Astrocyte of the hippocampus (primary cell): ENCODE results near the gene LFNG.

Experiments used
- DNase-seq: peaks from one replicate; pipeline ENCODE4 v3.0.0; 2011; ENCODE audit warnings: low read depth, low spot score

Gene LFNG

GRCh38 chr7:2503056-2503941, 16.3 kb upstream of the LFNG start:
- DNase-seq, result no peak

GRCh38 chr7:2504128-2504888, 15.3 kb upstream of the LFNG start:
- no peak for DNase-seq

- DNase-seq, result no peak
Measured at GRCh38 chr7:2504889-2505375, 14.6 kb upstream of the LFNG start.

GRCh38 chr7:2505401-2505800, 14.2 kb upstream of the LFNG start:
- DNase-seq, result no peak

GRCh38 chr7:2507208-2507916, 12.2 kb upstream of the LFNG start:
- no peak for DNase-seq

GRCh38 chr7:2507917-2508306, 11.7 kb upstream of the LFNG start:
- no peak for DNase-seq

GRCh38 chr7:2508327-2509215, 11.0 kb upstream of the LFNG start:
- peak; percentile 47 for DNase-seq

- no peak for DNase-seq
Measured at GRCh38 chr7:2509298-2509906, 10.2 kb upstream of the LFNG start.

- no peak for DNase-seq
Measured at GRCh38 chr7:2510130-2510776, 9.3 kb upstream of the LFNG start.

GRCh38 chr7:2510909-2511768, 8.4 kb upstream of the LFNG start:
- no peak for DNase-seq

- DNase-seq, result no peak
Measured at GRCh38 chr7:2511769-2512168, 7.8 kb upstream of the LFNG start.

- no peak for DNase-seq
Measured at GRCh38 chr7:2512179-2512661, 7.4 kb upstream of the LFNG start.

- DNase-seq, result no peak
Measured at GRCh38 chr7:2512713-2513112, 6.9 kb upstream of the LFNG start.

- no peak for DNase-seq
Measured at GRCh38 chr7:2513702-2514101, 5.9 kb upstream of the LFNG start.

- DNase-seq, result no peak
Measured at GRCh38 chr7:2514473-2515423, 4.8 kb upstream of the LFNG start.

GRCh38 chr7:2515424-2516193, 4.0 kb upstream of the LFNG start:
- no peak for DNase-seq

- no peak for DNase-seq
Measured at GRCh38 chr7:2516194-2516555, 3.4 kb upstream of the LFNG start.
